GOT3 (cell line): Measurements from ENCODE around the gene CACNA1H.
"Not testable (repeated sequence)": the region's sequence is repeated elsewhere in the genome, so short reads cannot be mapped to it uniquely, and the experiment has no call there.

ENCODE experiments used
- DNase-seq: peaks from one replicate; lab custom pipeline; 2025; ENCODE audit warnings: mixed read lengths; lab: John Stamatoyannopoulos, UW

Gene CACNA1H

DNA sequence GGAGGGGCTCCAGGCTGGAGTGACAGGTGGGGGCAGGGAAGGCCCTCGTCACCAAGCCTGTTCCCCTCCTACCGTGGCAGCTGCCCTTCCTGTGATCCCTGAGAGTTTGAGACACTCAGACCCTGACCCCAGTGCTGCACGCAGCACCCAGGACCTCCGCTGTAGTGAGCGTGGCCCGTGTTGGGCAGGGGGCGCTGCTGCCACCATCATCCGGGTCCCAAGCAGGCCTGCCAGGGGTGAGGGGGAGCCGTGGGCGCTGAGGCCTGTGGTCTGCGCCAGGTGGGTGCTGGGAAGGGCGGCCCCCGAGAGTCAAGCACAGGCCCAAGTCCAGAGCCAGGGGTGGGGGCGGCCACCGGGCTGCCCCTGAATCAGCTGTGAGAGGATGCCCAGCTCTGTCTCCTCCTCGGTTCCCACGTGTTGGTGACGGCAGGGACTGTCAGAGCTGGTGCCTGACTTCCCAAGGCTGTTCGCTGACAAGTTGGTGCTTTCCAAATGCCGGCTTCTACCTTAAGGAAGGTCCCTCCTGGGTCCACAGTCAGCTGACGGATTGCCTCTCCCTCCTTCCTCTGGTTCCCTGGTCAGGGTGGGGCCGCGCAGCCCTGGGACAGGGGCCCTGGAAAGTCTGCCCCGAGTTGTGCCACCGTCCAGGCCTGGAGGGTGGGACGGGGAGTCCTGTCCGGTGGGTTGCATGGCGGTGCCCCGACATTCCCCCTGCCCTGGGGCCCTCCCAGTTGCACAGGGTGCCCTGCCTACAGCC, 41.1 kb downstream of the CACNA1H start:
- no peak for DNase-seq

DNA sequence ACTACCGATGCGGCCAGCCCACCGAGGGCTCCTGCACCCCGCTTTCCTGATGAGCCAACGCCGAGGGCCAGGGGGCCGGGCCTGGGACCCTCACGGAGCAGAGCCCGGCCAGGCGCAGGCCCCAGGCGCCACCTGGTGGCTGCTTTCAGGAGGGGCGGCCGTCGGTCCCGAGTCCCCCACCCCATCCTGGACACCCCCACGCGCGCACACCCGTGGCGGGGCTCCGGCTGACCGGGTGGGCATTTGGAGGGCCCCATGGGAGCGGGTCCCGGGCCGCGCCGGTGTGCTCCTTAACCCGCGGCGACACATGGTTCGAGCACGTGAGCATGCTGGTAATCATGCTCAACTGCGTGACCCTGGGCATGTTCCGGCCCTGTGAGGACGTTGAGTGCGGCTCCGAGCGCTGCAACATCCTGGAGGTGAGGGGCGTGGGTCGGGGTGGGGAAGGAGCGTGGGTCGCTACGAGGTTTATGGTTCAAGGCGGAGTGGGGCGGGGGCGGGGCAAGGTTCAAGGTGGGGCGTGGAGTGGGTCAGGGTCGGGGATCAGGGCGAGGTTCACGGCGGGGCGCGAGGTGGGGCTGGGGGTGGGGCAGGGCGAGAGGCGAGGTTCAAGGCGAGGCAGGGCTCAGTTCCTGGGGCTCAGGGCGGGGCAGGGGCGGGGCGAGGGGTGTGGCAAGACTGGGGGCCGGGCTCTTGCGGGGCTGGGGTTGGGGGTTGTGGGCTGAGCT, 41.9 kb downstream of the CACNA1H start:
- DNase-seq: no peak

DNA sequence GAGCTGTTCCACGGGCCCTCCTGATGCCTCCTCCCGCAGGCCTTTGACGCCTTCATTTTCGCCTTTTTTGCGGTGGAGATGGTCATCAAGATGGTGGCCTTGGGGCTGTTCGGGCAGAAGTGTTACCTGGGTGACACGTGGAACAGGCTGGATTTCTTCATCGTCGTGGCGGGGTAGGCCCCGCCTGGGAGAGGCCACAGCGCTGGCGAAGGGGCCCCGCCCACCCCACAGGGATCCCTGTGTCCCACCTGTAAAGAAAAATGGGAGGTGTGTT, 42.4 kb downstream of the CACNA1H start:
- DNase-seq: no peak

DNA sequence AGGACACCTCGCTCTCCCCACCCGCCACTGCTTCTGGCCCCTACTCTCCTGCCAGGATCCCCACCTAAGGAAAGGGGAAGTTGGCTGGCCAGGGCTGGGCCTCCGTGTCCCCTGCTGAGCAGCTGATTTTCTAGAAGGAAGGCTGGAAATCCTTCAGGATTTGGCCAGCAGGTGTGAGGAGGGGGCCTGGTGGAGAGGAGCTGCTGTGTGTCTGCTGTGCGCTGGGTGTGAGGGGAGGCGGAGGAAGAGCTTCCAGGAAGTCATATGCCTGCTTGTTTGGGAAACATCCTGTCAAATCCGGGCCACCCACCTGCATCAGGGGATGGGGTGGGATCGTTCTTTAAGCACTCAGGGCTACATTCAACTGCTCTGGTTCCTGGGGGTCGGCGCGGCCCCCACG, 43.6 kb downstream of the CACNA1H start:
- no peak for DNase-seq

DNA sequence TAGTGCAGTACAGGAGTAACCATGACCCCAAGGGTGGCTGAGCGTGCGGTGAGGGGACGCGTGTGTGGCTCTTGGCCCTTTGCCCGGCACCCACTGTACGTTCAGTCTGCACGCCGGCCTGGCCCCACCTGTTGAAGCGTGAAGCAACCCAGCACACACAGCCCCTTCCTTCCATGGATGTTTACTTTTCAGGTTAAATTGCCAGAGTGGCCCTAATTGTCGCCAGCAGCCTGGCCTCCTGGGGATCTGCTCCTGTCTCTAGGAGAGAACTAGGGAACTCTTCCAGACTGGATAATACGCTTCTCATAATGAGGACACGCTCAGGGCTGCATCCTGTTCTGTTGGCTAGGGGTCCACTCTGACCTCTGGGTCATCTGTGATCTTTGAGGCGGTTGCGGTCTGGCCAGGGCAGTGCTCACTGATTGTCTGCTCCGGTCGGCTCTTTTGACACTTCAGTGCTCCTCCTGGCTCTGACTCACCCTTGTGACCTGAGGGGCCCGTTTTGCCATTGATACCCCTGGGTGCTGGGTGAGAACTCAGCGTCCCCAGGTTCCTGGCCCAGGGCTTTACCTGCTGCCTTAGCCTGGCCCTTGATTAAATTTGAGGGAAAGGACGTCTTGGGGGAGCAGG, 44.4 kb downstream of the CACNA1H start:
- DNase-seq: no peak

DNA sequence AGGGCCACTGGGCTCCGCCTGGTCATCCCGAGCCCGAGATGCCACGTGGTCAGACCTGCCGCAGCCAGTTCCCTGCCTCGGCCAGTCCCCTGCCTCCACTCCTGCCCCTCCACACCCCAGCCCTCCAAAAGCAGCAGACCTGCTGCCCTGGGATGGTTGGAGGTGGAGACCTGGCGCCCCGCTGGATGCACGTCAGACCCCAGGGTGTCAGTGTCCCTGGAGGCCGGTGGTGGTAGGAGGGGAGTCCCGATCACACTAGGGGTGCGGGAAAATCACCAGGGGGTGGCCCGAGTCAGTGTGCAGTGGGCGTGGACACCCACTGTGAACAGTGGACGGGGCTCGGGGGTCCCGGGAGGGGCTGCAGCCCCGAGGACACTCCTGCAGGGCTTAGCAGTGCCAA, 45.3 kb downstream of the CACNA1H start:
- DNase-seq: no peak

DNA sequence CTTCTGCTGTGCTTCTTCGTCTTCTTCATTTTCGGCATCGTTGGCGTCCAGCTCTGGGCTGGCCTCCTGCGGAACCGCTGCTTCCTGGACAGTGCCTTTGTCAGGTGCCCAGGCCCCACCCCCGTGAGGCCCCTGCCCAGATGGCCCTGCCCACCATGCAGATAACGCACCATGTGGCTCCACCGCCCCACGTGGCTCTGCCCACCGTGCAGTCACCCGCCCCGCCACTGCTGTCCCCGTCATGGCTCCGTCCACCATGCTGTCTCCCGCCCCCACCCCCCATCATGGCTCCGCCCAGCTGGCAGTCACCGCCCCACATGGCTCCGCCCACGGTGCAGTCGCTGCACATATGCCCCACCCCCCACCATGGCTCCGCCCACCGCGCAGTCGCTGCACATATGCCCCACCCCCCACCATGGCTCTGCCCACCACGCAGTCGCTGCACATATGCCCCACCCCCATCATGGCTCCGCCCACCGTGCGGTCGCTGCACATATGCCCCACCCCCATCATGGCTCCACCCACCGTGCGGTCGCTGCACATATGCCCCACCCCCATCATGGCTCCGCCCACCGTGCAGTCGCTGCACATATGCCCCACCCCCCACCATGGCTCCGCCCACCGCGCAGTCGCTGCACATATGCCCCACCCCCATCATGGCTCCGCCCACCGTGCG, 45.9 kb downstream of the CACNA1H start:
- DNase-seq: not testable (repeated sequence)

DNA sequence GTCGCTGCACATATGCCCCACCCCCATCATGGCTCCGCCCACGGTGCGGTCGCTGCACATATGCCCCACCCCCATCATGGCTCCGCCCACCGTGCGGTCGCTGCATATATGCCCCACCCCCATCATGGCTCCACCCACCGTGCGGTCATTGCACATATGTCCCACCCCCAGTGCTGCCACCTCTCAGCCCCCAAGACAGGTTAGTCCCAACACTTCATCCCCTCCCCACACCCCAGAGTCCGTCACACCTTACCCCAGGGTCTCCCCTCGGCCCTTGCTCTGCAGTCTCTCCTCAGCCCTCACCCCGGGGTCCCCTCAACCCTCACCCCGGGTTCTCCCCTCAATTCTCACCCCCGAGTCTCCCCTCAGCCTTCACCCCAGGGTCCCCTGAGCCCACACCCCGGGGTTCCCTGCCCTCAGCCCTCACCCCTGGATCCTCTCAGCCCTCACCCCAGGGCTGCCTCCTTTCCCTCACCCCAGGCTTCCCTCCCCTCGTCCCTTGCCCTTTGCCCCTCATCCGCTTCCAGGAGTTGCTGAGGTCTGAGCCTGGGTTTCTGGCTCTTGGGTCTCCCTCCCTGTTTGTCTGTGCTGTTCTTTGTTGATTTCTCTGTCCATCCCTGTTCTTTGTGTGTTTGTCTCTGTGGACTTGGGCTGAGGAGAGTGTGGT, 46.6 kb downstream of the CACNA1H start:
- DNase-seq: no peak

DNA sequence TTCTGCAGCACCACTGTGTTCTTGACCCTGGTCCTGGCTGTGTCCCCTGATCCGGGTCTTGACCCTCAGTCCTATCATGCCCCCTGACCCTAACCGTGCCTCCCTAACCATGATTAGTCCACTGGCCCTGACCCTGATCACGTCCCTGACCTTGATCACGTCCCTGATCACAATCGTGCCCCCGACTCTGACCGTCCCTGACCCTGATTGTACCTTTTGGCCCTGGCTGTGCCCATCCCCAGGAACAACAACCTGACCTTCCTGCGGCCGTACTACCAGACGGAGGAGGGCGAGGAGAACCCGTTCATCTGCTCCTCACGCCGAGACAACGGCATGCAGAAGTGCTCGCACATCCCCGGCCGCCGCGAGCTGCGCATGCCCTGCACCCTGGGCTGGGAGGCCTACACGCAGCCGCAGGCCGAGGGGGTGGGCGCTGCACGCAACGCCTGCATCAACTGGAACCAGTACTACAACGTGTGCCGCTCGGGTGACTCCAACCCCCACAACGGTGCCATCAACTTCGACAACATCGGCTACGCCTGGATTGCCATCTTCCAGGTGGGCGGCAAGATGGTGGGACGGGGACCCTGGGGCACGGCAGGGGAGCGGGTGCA, 47.2 kb downstream of the CACNA1H start:
- DNase-seq: no peak

DNA sequence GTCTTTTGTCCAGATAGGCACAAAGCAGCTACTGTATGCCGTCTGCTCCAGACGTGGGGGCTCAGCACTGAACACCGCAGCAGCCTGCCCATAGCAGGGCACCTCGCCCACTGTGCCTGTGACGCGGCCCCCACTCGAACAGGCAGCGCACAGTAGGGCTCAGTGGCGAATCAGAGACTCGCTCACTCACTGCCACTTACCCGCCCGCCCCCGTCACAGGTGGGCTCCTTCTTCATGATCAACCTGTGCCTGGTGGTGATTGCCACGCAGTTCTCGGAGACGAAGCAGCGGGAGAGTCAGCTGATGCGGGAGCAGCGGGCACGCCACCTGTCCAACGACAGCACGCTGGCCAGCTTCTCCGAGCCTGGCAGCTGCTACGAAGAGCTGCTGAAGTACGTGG, 48.5 kb downstream of the CACNA1H start:
- no peak for DNase-seq

DNA sequence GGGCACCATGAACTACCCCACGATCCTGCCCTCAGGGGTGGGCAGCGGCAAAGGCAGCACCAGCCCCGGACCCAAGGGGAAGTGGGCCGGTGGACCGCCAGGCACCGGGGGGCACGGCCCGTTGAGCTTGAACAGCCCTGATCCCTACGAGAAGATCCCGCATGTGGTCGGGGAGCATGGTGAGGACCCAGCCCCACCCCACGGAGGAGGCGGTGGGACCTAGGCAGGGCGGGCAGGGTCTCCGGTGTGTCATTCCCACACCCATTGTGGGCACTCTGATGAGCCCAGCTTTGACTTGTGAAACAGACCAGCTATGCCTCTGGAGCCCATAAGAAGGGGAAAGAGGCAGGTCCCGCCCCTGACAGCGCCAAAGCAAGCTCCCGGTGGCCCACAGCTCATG, 49.4 kb downstream of the CACNA1H start:
- DNase-seq: no peak

DNA sequence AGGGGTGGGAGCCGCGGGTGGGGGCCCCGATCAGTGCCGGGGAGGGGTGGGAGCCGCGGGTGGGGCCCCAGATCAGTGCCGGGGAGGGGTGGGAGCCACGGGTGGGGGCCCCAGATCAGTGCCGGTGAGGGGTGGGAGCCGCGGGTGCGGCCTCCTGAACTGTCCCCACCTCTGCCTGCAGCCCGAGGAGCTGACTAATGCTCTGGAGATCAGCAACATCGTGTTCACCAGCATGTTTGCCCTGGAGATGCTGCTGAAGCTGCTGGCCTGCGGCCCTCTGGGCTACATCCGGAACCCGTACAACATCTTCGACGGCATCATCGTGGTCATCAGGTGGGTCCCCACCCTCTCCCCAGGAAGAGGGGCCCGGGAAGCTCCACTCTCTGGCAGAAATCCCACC, 52.0 kb downstream of the CACNA1H start:
- DNase-seq: no peak

DNA sequence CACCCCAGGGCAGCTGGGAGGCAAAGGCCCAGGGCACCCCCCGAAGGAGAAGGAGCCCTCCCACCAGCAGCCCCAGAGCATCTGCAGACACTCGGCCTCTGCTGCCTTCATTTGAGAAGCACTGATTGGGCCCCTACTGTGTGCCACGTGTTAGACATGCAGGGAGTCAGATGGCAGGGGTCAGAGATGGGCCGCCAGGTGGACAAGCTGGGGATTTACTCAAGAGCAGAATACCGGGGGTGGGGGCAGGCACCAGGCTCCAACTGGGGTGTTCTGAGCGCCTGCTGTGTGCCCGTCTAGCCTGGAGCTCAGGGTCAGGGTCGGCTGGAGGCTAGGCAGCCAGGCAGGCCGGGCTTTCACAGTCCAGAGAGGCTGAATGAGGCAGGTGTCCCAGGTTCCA, 53.4 kb downstream of the CACNA1H start:
- no peak for DNase-seq

DNA sequence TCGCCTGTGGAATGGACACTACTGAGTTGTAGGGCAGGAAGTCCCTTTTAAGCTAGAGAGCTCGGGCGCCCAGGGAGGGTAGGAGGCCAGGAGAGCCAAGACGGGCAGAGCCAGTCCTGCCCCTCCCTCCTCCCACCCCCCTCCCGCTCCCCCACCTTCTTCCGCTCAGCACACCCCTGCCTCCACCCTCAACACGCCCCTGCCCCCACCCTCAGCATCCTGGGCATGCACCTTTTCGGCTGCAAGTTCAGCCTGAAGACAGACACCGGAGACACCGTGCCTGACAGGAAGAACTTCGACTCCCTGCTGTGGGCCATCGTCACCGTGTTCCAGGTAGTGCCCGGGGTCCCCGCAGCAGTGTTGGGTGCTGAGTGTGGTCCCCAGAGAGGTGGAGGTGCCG, 53.9 kb downstream of the CACNA1H start:
- DNase-seq: no peak

DNA sequence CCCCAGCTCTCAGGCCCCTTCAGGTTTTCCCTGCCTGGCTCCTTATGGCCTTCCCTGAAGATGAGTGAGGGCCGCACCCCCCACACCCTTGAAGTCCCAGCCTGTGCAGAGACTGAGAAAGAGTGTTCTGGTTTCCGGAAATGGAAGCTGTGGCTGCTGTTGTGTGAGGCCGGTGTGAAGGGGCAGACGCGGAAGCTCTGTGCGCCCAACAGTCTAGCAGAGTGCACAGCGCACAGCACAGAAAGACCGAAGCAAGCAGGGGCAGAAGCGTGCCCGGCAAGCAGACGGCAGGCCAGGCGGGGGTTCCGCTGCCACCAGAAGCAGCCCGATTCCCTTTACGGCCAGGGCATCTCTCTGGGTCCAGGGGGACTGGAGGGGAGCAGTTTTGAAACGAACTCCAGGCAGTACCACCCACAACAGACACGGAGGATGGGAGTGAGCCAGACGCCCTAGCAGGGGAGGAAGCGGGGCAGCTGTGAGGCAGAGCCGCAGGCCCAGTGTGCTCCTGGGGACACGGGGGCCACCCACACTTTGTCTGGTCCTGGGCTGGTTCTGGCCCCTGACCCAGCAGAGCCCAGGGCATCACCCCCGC, 55.4 kb downstream of the CACNA1H start:
- no peak for DNase-seq

DNA sequence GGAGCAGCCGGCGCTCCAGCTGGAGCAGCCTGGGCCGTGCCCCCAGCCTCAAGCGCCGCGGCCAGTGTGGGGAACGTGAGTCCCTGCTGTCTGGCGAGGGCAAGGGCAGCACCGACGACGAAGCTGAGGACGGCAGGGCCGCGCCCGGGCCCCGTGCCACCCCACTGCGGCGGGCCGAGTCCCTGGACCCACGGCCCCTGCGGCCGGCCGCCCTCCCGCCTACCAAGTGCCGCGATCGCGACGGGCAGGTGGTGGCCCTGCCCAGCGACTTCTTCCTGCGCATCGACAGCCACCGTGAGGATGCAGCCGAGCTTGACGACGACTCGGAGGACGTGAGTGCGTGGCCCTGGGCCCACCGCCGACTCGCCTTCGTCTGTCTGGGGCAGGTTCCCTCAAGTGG, 56.2 kb downstream of the CACNA1H start:
- no peak for DNase-seq

DNA sequence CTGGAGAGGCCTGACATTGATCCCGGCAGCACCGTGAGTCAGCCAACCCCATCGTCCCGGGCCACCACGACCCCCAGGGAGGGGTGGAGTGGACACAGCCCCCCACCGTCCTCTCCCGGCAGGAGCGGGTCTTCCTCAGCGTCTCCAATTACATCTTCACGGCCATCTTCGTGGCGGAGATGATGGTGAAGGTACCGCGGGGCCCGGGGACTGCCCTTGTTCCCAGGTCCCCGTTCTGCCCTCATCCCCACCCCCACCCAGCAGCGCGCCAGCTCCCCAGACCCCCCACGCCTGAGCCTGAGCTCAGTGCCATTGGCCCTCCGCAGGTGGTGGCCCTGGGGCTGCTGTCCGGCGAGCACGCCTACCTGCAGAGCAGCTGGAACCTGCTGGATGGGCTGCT, 57.6 kb downstream of the CACNA1H start:
- no peak for DNase-seq

DNA sequence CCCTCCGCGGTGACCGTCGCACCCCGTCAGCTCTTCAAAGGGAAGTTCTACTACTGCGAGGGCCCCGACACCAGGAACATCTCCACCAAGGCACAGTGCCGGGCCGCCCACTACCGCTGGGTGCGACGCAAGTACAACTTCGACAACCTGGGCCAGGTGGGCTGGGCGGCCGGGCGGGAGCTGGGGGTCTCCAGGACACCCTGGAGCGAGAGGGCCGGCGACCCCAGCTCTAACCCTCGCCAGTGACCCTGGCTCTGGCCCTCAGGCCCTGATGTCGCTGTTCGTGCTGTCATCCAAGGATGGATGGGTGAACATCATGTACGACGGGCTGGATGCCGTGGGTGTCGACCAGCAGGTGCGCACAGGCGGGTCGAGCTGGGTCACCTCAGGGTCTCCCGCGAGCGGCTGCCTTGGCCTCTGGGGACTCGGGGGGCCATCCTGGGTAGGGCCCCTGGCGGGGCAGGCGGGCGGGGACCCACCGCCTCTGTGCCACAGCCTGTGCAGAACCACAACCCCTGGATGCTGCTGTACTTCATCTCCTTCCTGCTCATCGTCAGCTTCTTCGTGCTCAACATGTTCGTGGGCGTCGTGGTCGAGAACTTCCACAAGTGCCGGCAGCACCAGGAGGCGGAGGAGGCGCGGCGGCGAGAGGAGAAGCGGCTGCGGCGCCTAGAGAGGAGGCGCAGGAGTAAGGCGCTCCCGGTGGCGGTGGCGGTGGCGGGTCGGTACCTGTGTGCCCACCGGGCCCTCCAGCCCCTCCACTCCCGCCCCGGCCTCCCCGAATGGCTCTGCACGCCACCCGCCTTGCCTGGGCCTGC, 58.8 kb downstream of the CACNA1H start:
- DNase-seq: no peak

DNA sequence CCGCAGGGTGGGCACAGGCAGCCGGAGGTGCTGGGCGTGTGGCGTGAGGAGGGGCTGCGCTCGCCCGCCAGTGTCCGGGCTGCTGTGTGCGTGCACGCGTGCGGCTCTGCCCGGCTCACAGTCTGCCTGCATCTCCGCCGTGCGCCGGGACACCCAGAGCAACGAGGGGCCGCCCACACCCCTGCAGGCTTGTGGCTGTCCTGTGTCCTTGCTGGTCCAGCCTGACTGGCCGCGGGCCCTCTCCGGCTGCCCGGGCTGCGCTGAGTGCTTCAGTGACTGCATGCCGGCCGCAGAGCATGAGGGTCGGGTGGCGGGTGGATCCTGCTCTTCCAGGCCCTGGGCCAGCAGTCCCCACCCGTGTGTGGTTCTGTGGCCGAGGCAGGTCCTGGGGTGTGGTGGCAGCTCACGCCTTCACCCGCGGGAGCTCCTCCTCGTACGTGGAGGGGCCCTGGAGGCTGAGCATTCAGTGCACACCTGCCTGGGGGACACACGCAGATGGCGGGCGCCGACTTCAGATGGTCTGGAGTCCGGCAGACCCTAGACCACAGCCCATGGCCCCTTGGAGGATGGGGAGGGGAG, 59.8 kb downstream of the CACNA1H start:
- DNase-seq: no peak

DNA sequence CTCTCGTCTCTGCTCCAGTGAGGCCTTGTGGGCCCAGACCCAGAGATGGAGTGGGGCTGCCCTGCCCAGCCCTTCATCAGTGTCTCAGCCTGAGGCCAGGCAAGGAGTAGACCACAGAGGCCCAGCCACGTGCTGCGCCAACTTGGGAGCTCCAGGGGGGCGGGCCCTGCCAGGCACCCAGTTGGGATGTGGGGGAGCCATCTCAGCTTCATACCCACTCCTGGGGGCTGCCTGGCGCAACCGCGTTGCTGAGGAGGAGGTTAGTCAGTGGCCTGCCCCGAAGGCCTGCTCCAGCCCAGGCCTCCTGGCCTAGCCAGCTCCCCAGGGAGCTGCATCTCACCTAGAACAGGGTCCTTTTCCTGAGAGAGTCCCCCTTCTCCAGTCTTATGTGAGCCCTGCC, 60.3 kb downstream of the CACNA1H start:
- no peak for DNase-seq
